CD4-positive, alpha-beta T cell treated with Interleukin-2 at 100 ng/mL for 4 hours (primary cell): ENCODE results near the gene TRPM2.

ENCODE experiments used
- DNase-seq: peaks from one replicate; pipeline ENCODE4 v3.0.0-alpha.2; 2020; ENCODE audit warnings: low spot score

Gene TRPM2

DNA sequence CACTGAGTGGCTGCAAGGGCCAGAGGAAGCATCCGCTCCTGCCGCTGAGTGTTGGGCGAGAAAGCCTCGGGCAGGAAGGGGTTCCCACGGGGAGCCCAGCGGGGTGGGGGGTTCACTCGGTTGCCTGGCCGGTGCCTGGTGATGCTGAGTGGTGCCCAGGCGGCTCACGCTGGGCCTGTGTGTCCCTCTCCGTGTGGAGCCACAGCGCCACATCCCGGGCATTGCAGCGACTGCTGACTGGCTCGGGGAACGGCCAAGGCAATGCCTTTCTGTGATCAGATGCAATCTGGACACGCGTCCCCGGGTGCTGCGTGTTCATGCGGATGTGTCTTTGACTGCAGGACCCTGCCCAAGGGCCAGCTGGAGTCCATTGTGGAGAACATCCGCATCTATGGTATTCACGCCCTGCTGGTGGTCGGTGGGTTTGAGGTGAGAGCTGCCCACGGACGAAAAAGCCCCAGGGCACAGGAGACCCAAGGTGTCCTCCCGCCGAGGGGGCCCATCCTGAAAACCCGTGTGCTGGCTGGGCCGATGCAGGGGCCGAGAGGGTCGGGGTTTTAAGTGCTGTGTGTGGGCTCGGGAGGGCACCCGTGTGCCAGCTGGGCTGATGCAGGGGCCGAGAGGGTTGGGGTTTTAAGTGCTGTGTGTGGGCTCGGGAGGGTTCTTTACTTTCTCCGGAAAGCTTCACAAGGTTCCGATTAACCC, 30.6 kb upstream of the TRPM2 start:
- DNase-seq: no peak

DNA sequence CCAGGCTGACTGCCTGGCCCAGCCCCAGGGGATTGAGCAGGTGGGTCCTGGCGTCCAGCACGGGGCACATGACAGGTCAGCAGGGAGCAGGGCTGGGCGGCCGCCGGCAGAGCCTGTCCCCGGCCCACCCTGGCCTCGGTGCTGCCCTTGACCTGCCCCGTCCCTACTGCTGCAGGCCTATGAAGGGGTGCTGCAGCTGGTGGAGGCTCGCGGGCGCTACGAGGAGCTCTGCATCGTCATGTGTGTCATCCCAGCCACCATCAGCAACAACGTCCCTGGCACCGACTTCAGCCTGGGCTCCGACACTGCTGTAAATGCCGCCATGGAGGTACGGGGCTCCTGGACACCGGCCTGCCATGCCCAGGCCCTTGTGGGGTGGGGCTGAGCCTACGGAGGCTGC, 29.8 kb upstream of the TRPM2 start:
- no peak for DNase-seq

DNA sequence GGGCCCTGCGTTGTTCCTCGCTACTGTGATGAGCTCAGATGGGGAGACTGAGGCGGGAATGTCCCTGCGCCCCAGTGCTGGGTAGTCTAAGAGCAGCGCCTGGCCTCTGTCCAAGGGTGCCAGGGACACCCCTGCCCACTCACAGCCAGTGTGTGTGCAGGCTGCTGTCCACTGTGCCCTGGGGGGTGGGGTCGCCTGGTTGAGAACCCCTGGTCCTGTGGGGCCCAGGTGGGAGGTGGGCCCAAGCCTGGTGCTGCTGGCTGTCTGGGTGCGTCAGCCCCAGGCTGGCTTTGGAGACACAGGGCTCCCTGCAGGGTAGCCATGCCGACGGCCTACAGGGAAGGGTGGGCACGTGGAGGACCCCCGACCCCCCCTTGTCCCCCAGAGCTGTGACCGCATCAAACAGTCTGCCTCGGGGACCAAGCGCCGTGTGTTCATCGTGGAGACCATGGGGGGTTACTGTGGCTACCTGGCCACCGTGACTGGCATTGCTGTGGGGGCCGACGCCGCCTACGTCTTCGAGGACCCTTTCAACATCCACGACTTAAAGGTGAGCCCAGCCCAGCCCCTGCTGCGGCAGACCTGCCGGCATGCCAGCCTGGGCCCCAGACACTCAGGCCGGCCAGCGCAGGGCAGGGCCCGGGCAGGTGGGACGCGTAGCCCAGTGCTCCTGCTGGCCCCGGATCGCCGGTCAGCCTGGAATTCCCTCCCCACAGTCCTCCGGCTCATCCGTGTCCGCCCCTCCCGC, 29.1 kb upstream of the TRPM2 start:
- no peak for DNase-seq

- DNase-seq: no peak
These were observed 28.6 kb upstream of the TRPM2 start for GRCh38 chr21:44324854-44325107.

- no peak for DNase-seq
These were observed 27.8 kb upstream of the TRPM2 start for GRCh38 chr21:44325386-44326271.

- DNase-seq: no peak
These were observed 27.2 kb upstream of the TRPM2 start for GRCh38 chr21:44326272-44326647.

- no peak for DNase-seq
These were observed 26.5 kb upstream of the TRPM2 start for GRCh38 chr21:44326716-44327602.

DNA sequence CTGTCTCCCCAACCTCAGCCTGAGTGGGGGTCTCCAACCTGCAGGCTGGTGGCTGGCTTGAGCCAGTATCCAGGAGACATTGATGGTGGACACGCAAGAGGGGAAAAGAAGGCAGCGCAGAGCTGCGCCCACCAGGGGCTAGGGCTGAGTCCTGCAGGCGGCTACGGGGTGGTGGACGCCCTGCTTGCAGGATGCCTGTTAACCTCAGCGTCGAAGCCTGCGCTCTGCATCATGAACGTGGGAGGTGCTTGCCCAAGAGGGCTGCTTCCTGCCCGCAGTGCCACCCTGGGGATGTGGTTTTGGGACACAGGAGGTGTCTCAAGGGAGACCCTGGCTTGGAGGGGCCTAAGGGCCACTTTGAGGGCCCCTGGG, 25.8 kb upstream of the TRPM2 start:
- no peak for DNase-seq

DNA sequence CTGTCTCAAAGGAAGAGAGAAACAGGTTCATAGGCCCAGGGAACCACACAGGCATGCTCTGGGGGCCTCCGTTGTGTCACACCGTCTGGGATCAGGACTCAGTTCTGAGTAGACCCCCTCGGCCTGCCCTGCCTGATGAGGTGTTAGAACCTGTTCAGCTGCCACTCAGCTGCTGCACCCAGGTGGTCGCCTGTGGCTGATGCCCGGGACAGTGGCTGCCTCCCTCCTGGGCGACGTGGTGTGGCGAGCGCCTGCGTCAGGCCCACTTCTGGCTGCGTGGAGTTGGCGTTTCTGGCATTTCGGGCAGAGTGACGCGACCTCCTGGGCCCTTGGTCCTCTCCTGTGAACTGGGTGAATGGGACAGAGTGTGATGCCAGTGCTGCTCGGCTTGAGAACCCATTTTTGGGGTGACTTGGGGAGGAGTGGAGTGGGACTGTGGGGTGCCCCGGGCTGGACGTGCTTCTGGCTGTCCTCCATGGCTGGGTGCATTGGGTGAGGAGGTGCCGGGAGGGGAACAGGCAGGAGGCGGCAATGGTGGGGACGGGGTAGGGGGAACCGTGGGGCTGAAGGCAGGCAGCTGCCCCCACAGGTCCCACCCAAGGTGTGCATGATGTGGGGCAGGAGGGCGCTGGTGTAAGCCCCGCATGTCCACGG, 25.1 kb upstream of the TRPM2 start:
- no peak for DNase-seq

- DNase-seq: no peak
These were observed 24.1 kb upstream of the TRPM2 start for GRCh38 chr21:44329086-44329889.

GRCh38 chr21:44329971-44330681, 23.3 kb upstream of the TRPM2 start:
- DNase-seq: no peak

DNA sequence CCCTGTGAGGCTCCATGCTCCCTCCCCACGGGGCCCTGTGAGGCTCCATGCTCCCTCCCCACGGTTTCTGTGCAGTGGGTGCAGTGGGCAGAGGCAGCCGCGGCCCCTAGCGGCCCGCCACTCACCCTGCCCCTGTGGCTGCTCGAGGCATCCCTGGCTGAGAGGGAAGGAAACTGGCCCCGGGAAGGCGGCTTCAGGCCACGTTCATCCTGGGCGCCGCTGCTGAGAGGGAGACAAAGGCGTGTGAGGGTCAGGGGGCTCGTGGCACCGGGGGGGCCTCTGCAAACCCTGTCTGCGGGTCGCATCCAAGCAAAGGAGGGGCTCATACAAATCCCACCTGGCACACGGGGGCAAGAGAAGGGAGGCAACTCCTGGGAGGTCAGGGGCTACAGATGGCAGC, 22.7 kb upstream of the TRPM2 start:
- no peak for DNase-seq

DNA sequence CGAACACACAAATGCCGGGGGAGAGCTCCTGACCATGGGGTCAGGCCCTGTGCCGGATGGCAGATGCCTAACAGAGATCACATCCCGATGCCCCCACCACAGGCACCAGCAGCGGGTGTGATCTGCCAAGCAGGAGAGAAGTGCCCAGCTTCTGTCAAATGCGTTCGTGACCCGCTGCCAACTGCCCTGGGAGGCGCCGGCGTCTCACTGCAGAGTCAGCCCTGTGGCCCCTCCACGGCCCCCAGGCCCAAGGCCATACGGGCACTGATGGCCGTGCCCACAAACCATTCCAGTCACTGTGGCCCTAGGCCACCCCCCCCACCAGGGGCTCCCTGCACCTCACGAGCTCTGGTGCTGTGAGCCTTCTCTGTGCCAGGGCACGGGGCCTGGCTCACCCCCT, 22.2 kb upstream of the TRPM2 start:
- no peak for DNase-seq

- no peak for DNase-seq
These were observed 21.6 kb upstream of the TRPM2 start for GRCh38 chr21:44331650-44332307.

GRCh38 chr21:44332383-44332782, 21.0 kb upstream of the TRPM2 start:
- DNase-seq: no peak

GRCh38 chr21:44332965-44333364, 20.5 kb upstream of the TRPM2 start:
- DNase-seq: no peak

DNA sequence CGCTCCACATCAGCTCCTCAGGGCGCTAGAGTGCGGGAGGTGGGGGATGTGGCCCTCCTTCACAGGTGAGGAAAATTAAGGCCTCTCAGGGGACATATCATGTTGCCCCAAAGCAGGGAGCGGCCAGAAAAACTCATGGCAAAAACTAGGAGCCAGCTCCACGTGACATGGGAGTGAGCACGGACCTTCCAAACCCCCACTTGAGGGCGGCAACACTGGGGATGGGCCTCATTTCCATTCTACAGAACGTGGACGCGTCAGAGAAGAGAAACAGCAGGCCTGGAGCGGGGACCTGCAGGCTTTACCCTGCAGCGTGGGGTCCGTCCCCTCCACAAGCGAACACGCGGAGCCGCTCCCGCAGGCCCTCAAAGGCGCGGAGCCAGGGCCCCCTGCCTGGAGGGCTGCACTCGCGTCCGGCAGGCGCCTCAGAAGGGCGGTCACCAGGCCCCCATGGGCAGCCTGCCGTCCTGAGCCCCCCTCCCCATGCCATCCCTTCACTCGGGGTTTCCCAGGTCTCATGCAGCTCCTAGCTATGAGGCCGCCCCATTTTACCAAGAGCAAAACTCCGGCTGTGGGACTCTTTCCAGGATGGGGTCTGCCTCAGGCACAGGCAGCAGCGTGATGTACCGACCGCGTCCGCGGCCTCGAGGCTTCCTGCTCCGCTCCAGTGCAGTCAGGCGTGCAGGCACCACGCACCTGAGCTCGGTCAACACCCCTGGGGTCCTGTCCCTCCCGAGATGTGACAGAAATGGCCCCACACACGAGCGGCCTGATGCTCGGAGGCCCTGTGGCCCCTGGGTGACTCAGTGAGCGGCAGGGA, 19.7 kb upstream of the TRPM2 start:
- no peak for DNase-seq

- no peak for DNase-seq
These were observed 18.9 kb upstream of the TRPM2 start for GRCh38 chr21:44334329-44335030.
